Activated T-cell treated with anti-CD3 and anti-CD28 coated beads, Interleukin-2, amount 50 U/mL, for 24 hours (primary cell): Measurements from ENCODE around the gene RPS29.
A peak's percentile ranks its signal among the peaks of the same experiment; 100 is the strongest.

Experiments
- DNase-seq: peaks from one replicate; pipeline ENCODE4 v3.0.0-alpha.2; 2020
- H3K27ac Mint-ChIP-seq: 2 replicates; pipeline ENCODE4 v1.8.0; 2020; ENCODE audit warnings: mild to moderate bottlenecking, mixed read lengths
- H3K27me3 Mint-ChIP-seq: 2 replicates; pipeline ENCODE4 v1.8.0; 2020; ENCODE audit warnings: mixed read lengths
- H3K36me3 Mint-ChIP-seq: 2 replicates; pipeline ENCODE4 v1.8.0; 2020; ENCODE audit warnings: low read depth, mixed read lengths
- H3K4me1 Mint-ChIP-seq: 2 replicates; pipeline ENCODE4 v1.8.0; 2020; ENCODE audit warnings: low read depth, mixed read lengths
- H3K4me3 Mint-ChIP-seq: 2 replicates; pipeline ENCODE4 v1.8.0; 2020; ENCODE audit warnings: mild to moderate bottlenecking, moderate library complexity, mixed read lengths
- H3K9me3 Mint-ChIP-seq: 2 replicates; pipeline ENCODE4 v1.8.0; 2020; ENCODE audit warnings: mixed read lengths

The RPS29 gene

DNA sequence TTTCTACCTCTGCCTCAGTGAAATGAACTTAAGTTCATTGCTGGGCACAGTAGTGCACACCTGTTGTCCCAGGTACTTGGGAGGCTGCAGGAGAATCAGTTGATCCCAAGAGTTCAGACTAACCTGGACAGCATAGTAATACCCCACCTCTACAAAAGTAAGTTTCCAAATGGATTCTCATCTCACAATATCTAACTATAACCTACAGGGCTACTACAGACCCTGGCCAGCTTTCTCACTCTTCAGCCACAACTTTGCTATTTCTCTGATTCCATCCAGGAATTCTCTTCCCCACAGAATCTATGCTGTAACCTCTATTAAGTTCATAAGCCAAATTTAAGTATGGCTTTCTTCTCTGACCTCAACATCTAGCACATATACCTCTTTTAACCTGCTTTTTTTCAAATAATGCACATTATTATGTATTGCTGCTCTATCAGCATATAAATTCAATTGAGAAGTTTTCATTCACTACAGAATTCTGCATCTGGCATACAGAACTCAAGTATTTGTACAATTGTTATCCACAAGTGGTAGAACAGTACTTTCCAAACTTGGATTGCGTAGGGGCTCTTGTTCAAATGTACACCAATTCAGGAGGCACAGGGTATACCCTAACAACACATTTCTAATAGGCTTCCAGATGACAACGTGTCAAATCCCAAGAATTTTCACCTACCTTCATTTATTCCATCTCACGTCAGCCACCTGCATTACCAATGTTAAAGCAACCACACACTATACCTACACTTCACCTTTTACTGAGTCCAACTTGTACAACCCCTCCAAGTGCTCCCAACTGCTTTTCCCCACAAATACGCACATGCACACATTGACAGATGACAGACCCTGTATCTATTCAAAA, 3.8 kb downstream of the RPS29 start:
- Mint-ChIP-seq H3K9me3 (no peaks in the 10 kb centered on the region), H3K4me1 (peaks cover 64% of the 10 kb centered on the region), H3K36me3 (peaks cover 76% of the 10 kb centered on the region), H3K27me3 (peaks cover 4% of the 10 kb centered on the region), H3K27ac (peak overlapping the region; percentile 100), H3K4me3 (peak overlapping the region; percentile 92)
- DNase-seq, result peak; percentile 32

DNA sequence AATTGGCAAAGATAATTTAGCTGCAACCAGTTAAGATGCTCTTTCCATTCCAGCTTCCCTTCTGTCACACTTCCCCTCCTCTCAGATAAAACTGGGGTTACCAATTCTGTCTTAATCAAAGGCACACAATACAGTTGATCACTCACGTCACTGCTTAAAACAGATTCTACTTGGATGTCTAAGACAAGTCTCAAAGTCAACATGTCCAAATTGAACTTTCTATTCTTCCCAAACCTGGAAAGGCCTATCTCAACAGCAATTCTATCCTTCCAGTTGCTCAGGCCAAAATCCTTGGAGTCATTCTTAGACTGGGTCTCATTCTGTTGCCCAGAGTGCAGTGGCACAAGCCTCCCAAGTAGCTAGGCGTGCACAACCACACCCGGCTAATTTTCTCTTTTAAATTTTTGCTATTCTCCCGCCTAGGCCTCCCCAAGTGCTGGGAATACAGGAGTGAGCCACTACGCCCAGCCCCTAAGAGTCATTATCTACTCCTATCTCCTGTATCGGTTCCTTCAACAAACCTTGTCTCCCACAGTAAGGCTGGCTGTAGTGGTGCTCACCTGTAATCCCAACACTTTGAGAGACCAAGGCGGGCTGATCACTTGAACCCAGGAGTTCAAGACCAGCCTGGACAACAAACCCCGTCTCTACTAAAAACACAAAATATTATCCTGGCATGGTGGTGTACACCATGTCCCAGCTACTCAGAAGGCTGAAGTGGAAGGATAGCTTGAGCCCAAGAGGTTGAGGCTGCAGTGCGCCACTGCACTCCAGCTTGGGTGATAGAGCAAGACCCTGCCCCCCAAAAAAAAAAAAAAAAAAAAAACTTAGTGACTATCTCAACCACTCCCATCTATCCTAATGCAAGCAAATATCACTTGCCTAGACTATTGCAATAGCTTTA, 4.7 kb downstream of the RPS29 start:
- Mint-ChIP-seq H3K27me3 (peaks cover 3% of the 10 kb centered on the region), H3K4me3 (peak overlapping the region; percentile 92), H3K4me1 (peaks cover 66% of the 10 kb centered on the region), H3K27ac (peak overlapping the region; percentile 100), H3K36me3 (peaks cover 84% of the 10 kb centered on the region), H3K9me3 (no peaks in the 10 kb centered on the region)
- peak; percentile 48 for DNase-seq

GRCh38 chr14:49579841-49580240, 6.3 kb downstream of the RPS29 start:
- Mint-ChIP-seq H3K27me3 (no peaks in the 10 kb centered on the region), H3K36me3 (peaks cover 84% of the 10 kb centered on the region), H3K4me1 (peaks cover 69% of the 10 kb centered on the region), H3K9me3 (no peaks in the 10 kb centered on the region), H3K27ac (peak overlapping the region; percentile 31), H3K4me3 (no peak overlapping the region)
- DNase-seq, result no peak

- Mint-ChIP-seq H3K9me3 (no peaks in the 10 kb centered on the region), H3K4me3 (no peak overlapping the region), H3K4me1 (peaks cover 70% of the 10 kb centered on the region), H3K36me3 (peaks cover 84% of the 10 kb centered on the region), H3K27ac (peak overlapping the region; percentile 65), H3K27me3 (no peaks in the 10 kb centered on the region)
- DNase-seq, result no peak
Observed at GRCh38 chr14:49578141-49578540, 8.0 kb downstream of the RPS29 start.

DNA sequence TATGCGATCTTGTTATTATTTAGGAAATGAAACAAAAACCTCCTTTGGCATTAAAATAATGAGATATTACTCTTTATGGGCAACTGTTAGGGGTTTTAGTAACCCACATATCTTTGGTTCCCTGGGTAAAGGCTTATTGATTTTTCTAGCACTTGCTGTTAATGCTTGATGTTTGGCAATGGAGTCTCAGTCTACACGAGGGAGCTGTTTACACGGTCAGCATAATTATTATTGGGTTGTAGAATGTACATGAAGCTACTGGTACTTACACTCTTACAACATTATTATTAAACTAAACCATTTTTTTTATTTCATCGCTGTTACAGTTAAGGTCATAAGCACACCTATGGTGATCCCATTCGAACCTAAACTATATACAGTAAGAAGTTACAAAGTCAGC, 12.1 kb downstream of the RPS29 start:
- Mint-ChIP-seq H3K36me3 (peaks cover 81% of the 10 kb centered on the region), H3K27ac (no peak overlapping the region), H3K9me3 (peaks cover 6% of the 10 kb centered on the region), H3K4me3 (no peak overlapping the region), H3K27me3 (no peaks in the 10 kb centered on the region), H3K4me1 (peaks cover 38% of the 10 kb centered on the region)
- no peak for DNase-seq

DNA sequence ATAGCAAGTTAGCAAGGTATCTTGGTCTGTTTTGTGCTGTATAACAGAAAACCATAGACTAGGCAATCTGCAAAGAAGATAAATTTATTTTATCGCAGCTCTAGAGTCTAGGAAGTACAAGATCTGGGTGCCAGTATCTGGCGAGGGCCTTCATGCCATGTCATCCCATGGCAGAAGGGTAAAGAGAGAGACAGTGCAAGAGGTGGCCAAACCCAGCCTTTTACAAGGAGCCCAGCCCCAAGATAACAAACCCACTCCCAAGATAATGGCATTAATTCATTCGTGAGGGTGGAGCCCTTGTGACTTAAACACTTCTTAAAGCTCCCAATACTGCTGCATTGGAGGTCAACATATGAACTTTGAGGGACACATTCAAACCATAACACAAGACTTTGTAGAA, 16.9 kb downstream of the RPS29 start:
- no peaks in the 10 kb centered on the region for H3K27me3 Mint-ChIP-seq
- no peak for DNase-seq
- no peak overlapping the region for H3K4me3 Mint-ChIP-seq
- no peak overlapping the region for H3K27ac Mint-ChIP-seq
- H3K4me1 Mint-ChIP-seq, result peaks cover 7% of the 10 kb centered on the region
- peaks cover 39% of the 10 kb centered on the region for H3K36me3 Mint-ChIP-seq
- H3K9me3 Mint-ChIP-seq, result peaks cover 6% of the 10 kb centered on the region

GRCh38 chr14:49566714-49567113, 19.5 kb downstream of the RPS29 start:
- Mint-ChIP-seq H3K4me3 (no peak overlapping the region), H3K27me3 (no peaks in the 10 kb centered on the region), H3K9me3 (peaks cover 6% of the 10 kb centered on the region), H3K36me3 (peaks cover 16% of the 10 kb centered on the region), H3K27ac (no peak overlapping the region), H3K4me1 (no peaks in the 10 kb centered on the region)
- DNase-seq, result no peak

DNA sequence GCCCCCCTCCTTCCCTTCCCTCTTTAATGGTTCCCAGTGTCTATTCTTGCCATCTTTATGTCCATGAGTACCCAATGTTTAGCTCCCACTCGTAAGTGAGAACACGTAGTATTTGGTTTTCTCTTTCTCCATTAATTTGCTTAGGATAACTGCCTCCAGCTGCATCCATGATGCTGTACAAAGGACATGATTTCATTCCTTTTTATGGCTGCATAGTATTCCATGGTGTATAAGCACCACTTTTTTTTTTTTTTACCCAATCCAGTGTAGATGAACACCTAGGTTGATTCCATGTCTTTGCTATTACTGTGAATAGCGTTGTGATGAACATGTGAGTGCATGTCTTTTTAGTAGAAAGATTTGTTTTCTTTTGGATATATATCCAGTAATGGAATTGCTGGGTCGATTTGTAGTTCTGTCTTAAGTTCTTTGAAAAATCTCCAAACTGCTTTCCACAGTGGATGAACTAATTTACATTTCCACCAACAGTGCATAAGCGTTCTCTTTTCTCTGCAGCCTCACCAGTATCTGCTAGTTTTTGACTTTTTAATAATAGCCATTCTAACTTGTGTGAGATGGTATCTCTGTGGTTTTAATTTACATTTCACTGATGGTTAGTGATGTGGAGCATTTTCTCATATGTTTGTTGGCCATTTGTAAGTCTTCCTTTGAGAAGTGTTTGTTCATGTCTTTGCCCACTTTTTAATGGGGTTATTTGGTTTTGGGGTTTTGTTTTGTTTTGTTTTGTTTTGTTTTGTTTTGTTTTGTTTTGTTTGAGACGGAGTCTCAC, 26.0 kb downstream of the RPS29 start:
- H3K27ac Mint-ChIP-seq, result no peak overlapping the region
- no peaks in the 10 kb centered on the region for H3K9me3 Mint-ChIP-seq
- no peaks in the 10 kb centered on the region for H3K4me1 Mint-ChIP-seq
- no peak for DNase-seq
- H3K27me3 Mint-ChIP-seq, result no peaks in the 10 kb centered on the region
- H3K36me3 Mint-ChIP-seq, result no peaks in the 10 kb centered on the region
- no peak overlapping the region for H3K4me3 Mint-ChIP-seq

DNA sequence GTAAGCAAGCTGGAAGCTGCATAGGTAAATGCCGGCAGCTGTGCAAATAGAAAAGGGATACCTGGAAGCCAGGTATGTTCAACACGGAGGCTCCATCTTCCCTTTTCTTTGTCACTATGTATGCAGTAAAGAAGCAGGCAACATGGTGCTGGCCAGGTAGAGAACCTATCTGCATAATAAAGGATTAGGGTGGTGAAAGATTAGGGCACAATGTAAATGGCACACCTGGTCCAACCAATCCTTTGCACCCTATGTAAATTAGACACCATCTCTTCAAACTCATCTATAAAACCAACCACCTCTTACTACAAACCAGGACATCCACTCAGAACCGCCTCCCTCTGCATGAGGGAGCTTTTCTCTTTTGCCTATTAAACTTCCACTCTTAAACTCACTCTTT, 32.3 kb downstream of the RPS29 start:
- Mint-ChIP-seq H3K9me3 (no peaks in the 10 kb centered on the region), H3K4me1 (no peaks in the 10 kb centered on the region), H3K36me3 (no peaks in the 10 kb centered on the region), H3K4me3 (no peak overlapping the region), H3K27ac (no peak overlapping the region), H3K27me3 (no peaks in the 10 kb centered on the region)
- DNase-seq, result no peak

GRCh38 chr14:49553106-49553505, 33.1 kb downstream of the RPS29 start:
- Mint-ChIP-seq H3K27ac (no peak overlapping the region), H3K36me3 (no peaks in the 10 kb centered on the region), H3K4me1 (no peaks in the 10 kb centered on the region), H3K9me3 (no peaks in the 10 kb centered on the region), H3K4me3 (no peak overlapping the region), H3K27me3 (no peaks in the 10 kb centered on the region)
- DNase-seq, result no peak

GRCh38 chr14:49551569-49551968, 34.6 kb downstream of the RPS29 start:
- Mint-ChIP-seq H3K27me3 (no peaks in the 10 kb centered on the region), H3K27ac (no peak overlapping the region), H3K9me3 (no peaks in the 10 kb centered on the region), H3K4me3 (no peak overlapping the region), H3K36me3 (no peaks in the 10 kb centered on the region), H3K4me1 (no peaks in the 10 kb centered on the region)
- no peak for DNase-seq

DNA sequence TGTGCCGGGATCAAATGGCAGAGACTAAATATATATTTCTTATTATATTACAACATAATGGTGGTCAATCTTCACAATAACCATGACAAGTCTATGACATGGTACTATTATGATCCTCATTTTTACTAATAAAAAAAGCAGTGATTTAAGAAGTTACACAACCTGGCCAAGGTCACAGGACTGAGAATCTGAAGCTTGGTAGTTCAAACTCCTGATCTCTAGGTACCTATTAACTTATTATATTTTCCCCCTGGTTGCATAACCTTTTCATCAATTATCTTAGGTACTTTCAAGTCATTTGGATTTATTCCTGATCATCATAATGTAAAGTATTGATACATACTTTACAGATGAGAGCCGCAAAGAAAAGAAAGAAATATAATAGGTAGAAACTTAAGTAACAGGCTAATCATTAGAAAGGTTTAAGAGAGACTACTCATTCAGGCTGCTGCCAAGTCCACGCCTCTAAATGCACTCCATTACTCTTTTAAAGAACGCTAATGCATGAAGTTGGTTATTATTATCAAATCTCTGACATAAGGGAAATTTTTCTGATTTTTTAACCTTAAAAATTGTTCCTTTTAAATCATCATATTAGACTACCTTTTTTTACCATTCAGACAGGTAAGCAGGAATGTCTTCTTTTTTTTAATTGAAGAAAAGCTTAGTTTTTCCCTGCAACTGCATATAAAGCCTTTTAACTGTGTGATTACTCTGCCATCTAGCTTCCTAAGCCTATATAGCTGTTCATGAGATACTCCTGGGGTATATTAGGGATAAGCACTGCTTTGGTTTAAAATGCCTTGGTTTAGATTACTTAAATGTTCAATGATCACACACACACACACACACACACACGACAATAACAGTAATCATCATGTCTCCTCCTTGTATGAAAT, 35.6 kb downstream of the RPS29 start:
- no peaks in the 10 kb centered on the region for H3K9me3 Mint-ChIP-seq

GRCh38 chr14:49549881-49550280, 36.3 kb downstream of the RPS29 start:
- H3K36me3 Mint-ChIP-seq, result no peaks in the 10 kb centered on the region
- H3K9me3 Mint-ChIP-seq, result no peaks in the 10 kb centered on the region
- H3K4me3 Mint-ChIP-seq, result no peak overlapping the region
- no peak for DNase-seq
- H3K27ac Mint-ChIP-seq, result no peak overlapping the region
- H3K4me1 Mint-ChIP-seq, result no peaks in the 10 kb centered on the region
- no peaks in the 10 kb centered on the region for H3K27me3 Mint-ChIP-seq

More for the DNA sequence above, 35.6 kb downstream of the RPS29 start:
- Mint-ChIP-seq H3K36me3 (no peaks in the 10 kb centered on the region), H3K4me3 (no peak overlapping the region), H3K27ac (no peak overlapping the region), H3K4me1 (no peaks in the 10 kb centered on the region), H3K27me3 (no peaks in the 10 kb centered on the region)
- no peak for DNase-seq
